ENCODE data around the gene KANSL1. TPM values are rescaled to one million over a fixed set of nuclear protein-coding genes. Genes with fewer than 3 reads are reported as not detected.

Gene KANSL1
- total RNA-seq, 1 experiment from 2014 or later = 55.5 TPM

DNA sequence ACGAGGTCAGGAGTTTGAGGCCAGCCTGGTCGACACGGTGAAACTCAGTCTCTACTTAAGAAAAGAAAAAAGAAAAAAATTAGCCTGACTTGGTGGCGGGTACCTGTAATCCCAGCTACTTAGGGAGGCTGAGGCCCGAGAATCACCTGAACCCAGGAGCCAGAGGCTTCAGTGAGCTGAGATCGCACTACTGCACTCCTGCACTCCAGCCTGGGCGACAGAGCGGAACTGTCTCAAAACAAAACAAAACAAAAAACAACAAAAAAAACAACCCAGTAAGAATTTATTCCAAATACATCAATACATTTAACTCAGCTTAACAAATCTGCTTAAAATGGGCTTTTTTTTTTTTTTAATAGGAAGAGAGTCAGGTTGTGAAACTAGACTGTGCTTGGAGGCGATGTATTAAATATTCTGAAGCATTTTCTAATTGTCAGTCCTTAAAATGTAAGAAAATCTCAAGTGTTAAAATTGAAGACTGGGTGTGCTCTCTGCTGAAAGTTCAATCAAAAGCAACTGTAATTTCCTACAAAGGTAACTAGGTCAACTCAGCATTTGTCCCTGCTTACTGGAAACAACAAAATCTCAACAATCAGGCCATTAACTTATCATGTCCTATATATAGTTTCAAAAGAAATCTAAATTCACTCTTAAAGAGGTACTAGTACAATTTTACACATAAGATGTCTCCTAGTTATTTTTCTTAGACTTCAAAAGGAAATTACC, 23.2 kb downstream of the KANSL1 start:
- in situ Hi-C loops (cut with HindIII; ENCODE audit: low pct_unique_long_range_greater_than_20kb, low sequenced_read_pairs) (no loop called here), intact Hi-C loops (cut with micrococcal nuclease; ENCODE audit: unreplicated experiment) (no loop called here)
- no TSS peak for BruUV-seq (replicated peaks)
- Histone ChIP-seq H3K36me3 (ENCODE audit: control insufficient read depth, insufficient read depth, low read length) (peaks cover 16% of the 10 kb centered on the region), H3K4me1 (ENCODE audit: control insufficient read depth, insufficient read depth, low read length) (peaks cover 21% of the 10 kb centered on the region), H3K4me3 (ENCODE audit: low read depth in 2 of 2, low read length in 2 of 2) (no peak overlapping the region), H3K27me3 (ENCODE audit: control insufficient read depth, insufficient read depth, low read length) (no peaks in the 10 kb centered on the region), H3K27ac (ENCODE audit: low read length) (no peak overlapping the region), H3K9me3 (ENCODE audit: control insufficient read depth, insufficient read depth, low read depth, low read length) (no peaks in the 10 kb centered on the region)
- ATAC-seq (no peak), DNase-seq (ENCODE audit: low read depth, low spot score) (no peak)
- ChIA-PET POLR2A (interaction anchor here (0.7 to 0.8 kb wide), 3 partner anchors 9 to 411 kb away, joined by 5 to 7 read pairs (median 5); no protein-coding TSS in a partner anchor), CTCF (no interaction called here)
- no peak for TF ChIP-seq POLR2AphosphoS5 (IDR thresholded peaks at IDR 0.05; ENCODE audit: low read depth, low read length)
- no peak for TF ChIP-seq TCF7L2 (IDR thresholded peaks at IDR 0.05; ENCODE audit: low read depth, low read length)
- no peak for TF ChIP-seq SIN3A (IDR thresholded peaks at IDR 0.05; ENCODE audit: borderline replicate concordance, insufficient read depth, low read depth, low read length)
- TF ChIP-seq, protein P1, sequence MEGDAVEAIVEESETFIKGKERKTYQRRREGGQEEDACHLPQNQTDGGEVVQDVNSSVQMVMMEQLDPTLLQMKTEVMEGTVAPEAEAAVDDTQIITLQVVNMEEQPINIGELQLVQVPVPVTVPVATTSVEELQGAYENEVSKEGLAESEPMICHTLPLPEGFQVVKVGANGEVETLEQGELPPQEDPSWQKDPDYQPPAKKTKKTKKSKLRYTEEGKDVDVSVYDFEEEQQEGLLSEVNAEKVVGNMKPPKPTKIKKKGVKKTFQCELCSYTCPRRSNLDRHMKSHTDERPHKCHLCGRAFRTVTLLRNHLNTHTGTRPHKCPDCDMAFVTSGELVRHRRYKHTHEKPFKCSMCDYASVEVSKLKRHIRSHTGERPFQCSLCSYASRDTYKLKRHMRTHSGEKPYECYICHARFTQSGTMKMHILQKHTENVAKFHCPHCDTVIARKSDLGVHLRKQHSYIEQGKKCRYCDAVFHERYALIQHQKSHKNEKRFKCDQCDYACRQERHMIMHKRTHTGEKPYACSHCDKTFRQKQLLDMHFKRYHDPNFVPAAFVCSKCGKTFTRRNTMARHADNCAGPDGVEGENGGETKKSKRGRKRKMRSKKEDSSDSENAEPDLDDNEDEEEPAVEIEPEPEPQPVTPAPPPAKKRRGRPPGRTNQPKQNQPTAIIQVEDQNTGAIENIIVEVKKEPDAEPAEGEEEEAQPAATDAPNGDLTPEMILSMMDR (IDR thresholded peaks at IDR 0.05) = no peak
- TF ChIP-seq, protein P2, sequence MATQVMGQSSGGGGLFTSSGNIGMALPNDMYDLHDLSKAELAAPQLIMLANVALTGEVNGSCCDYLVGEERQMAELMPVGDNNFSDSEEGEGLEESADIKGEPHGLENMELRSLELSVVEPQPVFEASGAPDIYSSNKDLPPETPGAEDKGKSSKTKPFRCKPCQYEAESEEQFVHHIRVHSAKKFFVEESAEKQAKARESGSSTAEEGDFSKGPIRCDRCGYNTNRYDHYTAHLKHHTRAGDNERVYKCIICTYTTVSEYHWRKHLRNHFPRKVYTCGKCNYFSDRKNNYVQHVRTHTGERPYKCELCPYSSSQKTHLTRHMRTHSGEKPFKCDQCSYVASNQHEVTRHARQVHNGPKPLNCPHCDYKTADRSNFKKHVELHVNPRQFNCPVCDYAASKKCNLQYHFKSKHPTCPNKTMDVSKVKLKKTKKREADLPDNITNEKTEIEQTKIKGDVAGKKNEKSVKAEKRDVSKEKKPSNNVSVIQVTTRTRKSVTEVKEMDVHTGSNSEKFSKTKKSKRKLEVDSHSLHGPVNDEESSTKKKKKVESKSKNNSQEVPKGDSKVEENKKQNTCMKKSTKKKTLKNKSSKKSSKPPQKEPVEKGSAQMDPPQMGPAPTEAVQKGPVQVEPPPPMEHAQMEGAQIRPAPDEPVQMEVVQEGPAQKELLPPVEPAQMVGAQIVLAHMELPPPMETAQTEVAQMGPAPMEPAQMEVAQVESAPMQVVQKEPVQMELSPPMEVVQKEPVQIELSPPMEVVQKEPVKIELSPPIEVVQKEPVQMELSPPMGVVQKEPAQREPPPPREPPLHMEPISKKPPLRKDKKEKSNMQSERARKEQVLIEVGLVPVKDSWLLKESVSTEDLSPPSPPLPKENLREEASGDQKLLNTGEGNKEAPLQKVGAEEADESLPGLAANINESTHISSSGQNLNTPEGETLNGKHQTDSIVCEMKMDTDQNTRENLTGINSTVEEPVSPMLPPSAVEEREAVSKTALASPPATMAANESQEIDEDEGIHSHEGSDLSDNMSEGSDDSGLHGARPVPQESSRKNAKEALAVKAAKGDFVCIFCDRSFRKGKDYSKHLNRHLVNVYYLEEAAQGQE (IDR thresholded peaks at IDR 0.05; ENCODE audit: insufficient read depth in 1 of 2, low read depth in 2 of 2, low read length in 1 of 2) = no peak

DNA sequence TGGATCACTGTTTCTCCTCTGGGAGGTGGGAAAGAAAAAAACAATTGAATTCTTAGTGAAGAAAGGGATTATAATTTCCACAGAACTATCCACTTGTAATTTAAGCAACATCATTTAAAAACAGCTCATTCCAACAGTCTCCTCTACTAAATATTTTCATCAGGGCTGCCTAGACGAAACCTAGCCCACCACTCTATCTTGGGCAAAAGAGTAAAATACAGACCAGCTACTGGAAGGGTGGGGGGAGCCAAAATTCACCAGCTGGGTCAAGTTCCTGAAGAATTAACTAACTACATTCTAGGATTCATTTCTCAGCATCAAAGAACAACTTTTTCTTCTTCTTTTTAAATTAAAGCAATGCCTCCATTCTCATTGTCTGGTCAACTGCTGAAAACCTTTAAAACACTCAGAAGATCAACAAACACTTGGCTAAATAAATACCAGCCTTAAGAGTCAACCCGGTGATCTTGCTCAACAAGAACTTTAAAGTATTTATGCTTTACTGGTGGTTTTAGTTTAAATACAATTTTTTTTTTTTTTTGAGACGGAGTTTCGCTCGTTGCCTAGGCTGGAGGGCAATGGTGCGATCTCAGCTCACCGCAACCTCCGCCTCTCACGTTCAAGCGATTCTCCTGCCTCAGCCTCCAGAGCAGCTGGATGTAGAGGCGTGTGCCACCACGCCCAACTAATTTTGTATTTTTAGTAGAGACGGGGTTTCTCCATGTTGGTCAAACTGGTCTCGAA, 25.2 kb downstream of the KANSL1 start:
- ChIA-PET POLR2A (no interaction called here), CTCF (no interaction called here)
- no peak for TF ChIP-seq SIN3A (IDR thresholded peaks at IDR 0.05; ENCODE audit: borderline replicate concordance, insufficient read depth, low read depth, low read length)
- TF ChIP-seq TCF7L2 (IDR thresholded peaks at IDR 0.05; ENCODE audit: low read depth, low read length) = no peak
- no peak for TF ChIP-seq POLR2AphosphoS5 (IDR thresholded peaks at IDR 0.05; ENCODE audit: low read depth, low read length)
- TF ChIP-seq, protein P1 (IDR thresholded peaks at IDR 0.05) = no peak
- TF ChIP-seq, protein P2 (IDR thresholded peaks at IDR 0.05; ENCODE audit: insufficient read depth in 1 of 2, low read depth in 2 of 2, low read length in 1 of 2) = no peak
- no peak overlapping the region; the same call in 1 of the 2 replicates for H3K27ac ChIP-seq (ENCODE audit: low read length)
- no peaks in the 10 kb centered on the region for H3K27me3 ChIP-seq (ENCODE audit: control insufficient read depth, insufficient read depth, low read length)
- in situ Hi-C loops (cut with HindIII; ENCODE audit: low pct_unique_long_range_greater_than_20kb, low sequenced_read_pairs) = no loop called here
- DNase-seq (ENCODE audit: low read depth, low spot score) (no peak), ATAC-seq (no peak)
- H3K4me1 ChIP-seq (ENCODE audit: control insufficient read depth, insufficient read depth, low read length) = peaks cover 27% of the 10 kb centered on the region
- no peak overlapping the region for H3K4me3 ChIP-seq (ENCODE audit: low read depth in 2 of 2, low read length in 2 of 2)
- H3K36me3 ChIP-seq (ENCODE audit: control insufficient read depth, insufficient read depth, low read length) = peaks cover 16% of the 10 kb centered on the region
- no peaks in the 10 kb centered on the region for H3K9me3 ChIP-seq (ENCODE audit: control insufficient read depth, insufficient read depth, low read depth, low read length)
- no TSS peak for BruUV-seq (replicated peaks)
- intact Hi-C loops (cut with micrococcal nuclease; ENCODE audit: unreplicated experiment) = no loop called here
